ENCODE measurements around the gene SH2B2.

DNA sequence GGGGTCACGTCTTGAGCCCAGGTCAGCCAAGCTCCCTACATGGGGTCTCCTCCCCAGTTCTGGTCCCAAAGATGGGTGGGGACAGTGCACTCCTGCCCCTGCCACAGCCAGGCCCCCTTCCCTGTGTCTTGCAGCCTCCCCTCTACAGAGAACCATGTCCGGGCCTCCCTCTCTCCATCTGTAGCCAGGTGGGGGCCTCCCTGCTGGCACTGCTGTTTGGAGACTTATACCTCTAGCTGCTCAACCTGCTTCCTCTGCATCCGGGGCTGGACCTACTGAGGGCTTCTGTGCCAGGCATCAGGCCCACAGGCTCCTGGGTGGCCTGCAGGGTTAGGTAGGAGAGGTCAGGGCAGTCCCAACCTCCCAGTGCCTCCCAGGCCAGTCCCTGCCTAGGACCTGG, 7.9 kb downstream of the SH2B2 start:
- TF ChIP-seq GATA3 (IDR thresholded peaks at IDR 0.05; ENCODE audit: low read depth, low read length) (no peak), GATA2 (IDR thresholded peaks at IDR 0.05; ENCODE audit: low read depth, low read length) (no peak)
